Activated CD4-positive, alpha-beta T cell treated with anti-CD3 and anti-CD28 coated beads, Interleukin-2, amount 50 U/mL, for 16 hours (primary cell): ENCODE data around the gene CASZ1.

Experiments
- DNase-seq: peaks from one replicate; pipeline ENCODE4 v3.0.0-alpha.2; 2020

The CASZ1 gene

DNA sequence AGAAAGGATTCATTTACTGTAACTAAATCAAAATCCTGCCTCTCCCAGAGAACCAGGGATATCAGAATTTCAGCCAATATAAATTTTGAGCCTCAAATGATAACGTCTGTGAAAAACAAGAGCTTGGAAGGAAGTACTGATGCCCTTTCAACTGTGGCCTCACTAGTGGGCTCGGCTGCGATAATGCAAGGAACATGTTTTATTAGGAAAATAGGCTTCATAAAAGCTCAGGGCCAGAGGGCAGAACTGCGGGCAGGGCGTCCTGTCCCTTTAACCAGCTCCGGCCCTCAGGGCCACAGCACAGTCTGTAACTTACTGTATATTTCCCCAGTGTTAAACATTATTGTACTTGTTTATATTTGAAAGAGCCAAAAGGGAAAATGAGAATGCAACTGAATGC lies 199.7 kb downstream of the CASZ1 start:
- DNase-seq = no peak

DNA sequence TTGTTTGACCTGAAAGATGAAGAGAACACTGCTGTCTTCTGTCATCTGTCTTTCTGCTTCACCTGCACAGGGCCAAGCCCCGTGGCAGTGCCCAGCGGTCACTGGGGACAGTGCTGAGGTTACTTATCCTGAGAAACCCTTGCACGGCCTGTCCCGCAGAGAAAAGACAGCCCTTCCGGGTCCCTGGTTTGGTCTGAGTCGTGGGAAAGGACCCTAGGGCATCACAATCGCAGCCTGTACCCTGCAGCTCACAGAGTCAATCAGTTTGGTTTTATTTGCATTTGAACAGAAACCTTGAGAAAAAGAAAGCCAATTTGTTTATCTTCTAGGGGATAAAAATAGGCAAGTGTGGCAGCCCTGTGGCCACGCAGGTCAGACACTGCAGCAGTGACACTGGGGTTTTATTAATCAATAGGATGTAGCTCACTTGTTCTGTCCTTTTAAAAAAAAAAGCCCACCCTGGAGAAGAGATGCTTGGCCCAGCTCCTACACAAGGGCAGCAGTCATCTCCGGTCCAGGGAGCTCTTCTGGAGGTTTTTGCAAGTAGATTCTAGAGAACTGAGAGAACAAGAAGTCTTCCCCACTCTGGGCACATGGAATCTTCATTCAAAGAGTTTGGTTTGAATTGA lies 201.7 kb downstream of the CASZ1 start:
- no peak for DNase-seq

- DNase-seq = no peak
Observed at GRCh38 chr1:10593750-10594149, 202.7 kb downstream of the CASZ1 start.

DNA sequence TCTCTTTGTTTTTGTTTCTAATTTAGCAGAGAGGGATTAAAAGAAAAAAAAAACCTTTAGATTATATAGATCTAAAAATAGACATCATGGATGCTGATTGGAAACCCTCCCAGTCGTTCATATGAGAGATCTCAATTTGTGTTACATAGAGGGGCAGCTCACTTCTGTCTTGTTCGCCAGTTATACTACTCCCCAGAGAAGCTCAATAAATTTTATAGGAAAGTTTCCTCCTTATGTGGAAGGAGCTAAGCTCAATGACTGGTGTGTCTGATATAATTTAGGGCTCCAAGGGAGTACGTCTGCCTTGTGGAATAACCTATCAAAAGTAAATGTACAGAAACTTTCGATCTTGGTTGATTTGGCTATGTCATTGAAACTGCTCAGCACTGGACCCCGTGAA lies 204.1 kb downstream of the CASZ1 start:
- no peak for DNase-seq

DNA sequence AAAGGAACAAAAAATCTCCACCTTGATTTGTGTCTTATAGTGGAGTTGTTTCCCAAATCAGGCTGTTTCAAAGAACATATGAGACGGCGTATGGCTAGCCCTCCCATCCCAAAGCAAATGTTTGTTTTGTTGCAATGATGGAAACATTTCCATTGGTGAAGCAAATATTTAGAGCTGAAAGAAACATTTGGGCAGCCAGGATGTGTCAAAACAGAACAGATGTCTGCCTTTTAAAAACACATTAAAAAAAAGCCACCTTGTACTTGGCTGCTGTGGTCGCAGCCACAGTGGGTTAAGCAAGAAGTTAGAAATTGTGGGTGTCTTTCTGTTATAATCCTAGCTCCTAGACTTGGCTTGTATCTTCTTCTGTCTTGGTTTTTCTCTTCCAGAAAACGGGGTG lies 205.4 kb downstream of the CASZ1 start:
- DNase-seq = no peak

DNA sequence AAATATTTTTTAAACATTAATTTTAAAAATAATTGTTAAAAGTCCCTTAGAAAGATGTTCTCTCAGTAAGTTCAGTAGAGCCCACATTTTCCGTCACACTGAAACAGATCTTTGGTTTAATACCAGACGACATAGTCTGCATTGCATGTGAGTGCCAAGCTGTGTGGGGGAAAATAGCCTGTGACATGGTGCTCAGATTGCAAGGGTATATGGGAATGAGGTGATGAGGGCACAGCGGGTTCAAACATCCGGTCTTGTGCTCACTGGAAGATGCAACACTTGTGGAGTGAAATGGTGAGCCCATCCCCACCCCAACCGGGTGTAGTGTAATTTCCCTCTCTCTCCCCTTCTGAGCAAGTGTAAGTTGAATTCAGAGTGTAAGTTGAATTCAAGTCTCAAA lies 207.4 kb downstream of the CASZ1 start:
- no peak for DNase-seq

DNA sequence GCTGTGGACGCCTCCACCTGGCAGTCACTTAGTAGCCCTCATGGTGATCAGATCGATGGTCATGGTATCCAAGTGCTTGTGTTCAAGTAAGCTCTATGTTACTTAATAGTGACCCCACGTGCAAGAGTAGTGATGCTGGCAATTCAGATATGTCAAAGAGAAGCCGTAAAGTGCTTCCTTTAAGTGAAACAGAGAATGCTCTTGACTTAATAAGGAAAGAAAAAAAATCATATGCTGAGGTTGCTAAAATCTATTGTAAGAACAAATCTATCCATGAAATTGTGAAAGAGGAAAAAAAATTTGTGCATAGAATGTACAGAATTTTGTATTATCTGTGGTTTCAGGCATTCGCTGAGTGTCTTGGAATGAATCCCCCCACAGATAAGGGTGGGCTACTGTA lies 207.8 kb downstream of the CASZ1 start:
- DNase-seq = no peak
